Hematopoietic multipotent progenitor cell treated with erythropoietin and hydrocortisone succinate and interleukin-3 and kit ligand, for 17 days (in vitro differentiated cells): ENCODE results near the gene FBXO44.

Experiments
- DNase-seq: peaks from one replicate; pipeline ENCODE4 v3.0.0-alpha.2; 2015; ENCODE audit warnings: low spot score

The FBXO44 gene

GRCh38 chr1:11690397-11691301 is 36.0 kb downstream of the FBXO44 start:
- no peak for DNase-seq

GRCh38 chr1:11691302-11691914 is 36.7 kb downstream of the FBXO44 start, which contains the start of gene DRAXIN:
TSS of gene DRAXIN (plus strand) at chr1:11691710. CDS start at chr1:11706259, 14,549 bp downstream.
- DNase-seq = no peak

GRCh38 chr1:11691928-11692711 is 37.4 kb downstream of the FBXO44 start:
- DNase-seq = no peak

- DNase-seq = no peak
Measured at GRCh38 chr1:11693024-11693590, 38.4 kb downstream of the FBXO44 start.

- DNase-seq = no peak
Measured at GRCh38 chr1:11693917-11694316, 39.2 kb downstream of the FBXO44 start.

- no peak for DNase-seq
Measured at GRCh38 chr1:11695861-11696260, 41.2 kb downstream of the FBXO44 start.

GRCh38 chr1:11697188-11697892 is 42.7 kb downstream of the FBXO44 start:
- peak; percentile 32 for DNase-seq

GRCh38 chr1:11697893-11698210 is 43.2 kb downstream of the FBXO44 start:
- no peak for DNase-seq

- DNase-seq = no peak
Measured at GRCh38 chr1:11700601-11701467, 46.2 kb downstream of the FBXO44 start.

GRCh38 chr1:11701551-11701961 is 46.9 kb downstream of the FBXO44 start:
- no peak for DNase-seq

GRCh38 chr1:11701981-11702803 is 47.5 kb downstream of the FBXO44 start:
- DNase-seq = no peak

GRCh38 chr1:11703357-11704193 is 48.9 kb downstream of the FBXO44 start:
- no peak for DNase-seq

- no peak for DNase-seq
Measured at GRCh38 chr1:11704194-11704529, 49.5 kb downstream of the FBXO44 start.

- no peak for DNase-seq
Measured at GRCh38 chr1:11704691-11705475, 50.2 kb downstream of the FBXO44 start.

- no peak for DNase-seq
Measured at GRCh38 chr1:11705596-11705995, 50.9 kb downstream of the FBXO44 start.

GRCh38 chr1:11706292-11706691 is 51.6 kb downstream of the FBXO44 start:
- DNase-seq = no peak

- peak; percentile 35 for DNase-seq
Measured at GRCh38 chr1:11707621-11708276, 53.1 kb downstream of the FBXO44 start.
